Hematopoietic multipotent progenitor cell treated with erythropoietin and hydrocortisone succinate and interleukin-3 and kit ligand, for 4 days (in vitro differentiated cells): Measurements from ENCODE around the gene ACTN1.

ENCODE experiments used
- DNase-seq: peaks from one replicate; pipeline ENCODE4 v3.0.0-alpha.2; 2015

The ACTN1 gene

GRCh38 chr14:68948686-68949600, 30.2 kb downstream of the ACTN1 start:
- DNase-seq = no peak

GRCh38 chr14:68947802-68948201, 31.3 kb downstream of the ACTN1 start:
- DNase-seq = peak; percentile 48

GRCh38 chr14:68946489-68946822, 32.6 kb downstream of the ACTN1 start:
- DNase-seq = no peak

GRCh38 chr14:68945585-68946488, 33.3 kb downstream of the ACTN1 start:
- DNase-seq = peak; percentile 40

- no peak for DNase-seq
Observed at GRCh38 chr14:68945190-68945584, 33.9 kb downstream of the ACTN1 start.

GRCh38 chr14:68944162-68944561, 34.9 kb downstream of the ACTN1 start:
- no peak for DNase-seq

GRCh38 chr14:68943107-68943506, 36.0 kb downstream of the ACTN1 start:
- DNase-seq = no peak

- no peak for DNase-seq
Observed at GRCh38 chr14:68942296-68943035, 36.6 kb downstream of the ACTN1 start.

- DNase-seq = no peak
Observed at GRCh38 chr14:68941820-68942219, 37.3 kb downstream of the ACTN1 start.

GRCh38 chr14:68940614-68941185, 38.4 kb downstream of the ACTN1 start:
- no peak for DNase-seq

GRCh38 chr14:68939893-68940613, 39.0 kb downstream of the ACTN1 start:
- DNase-seq = no peak

- no peak for DNase-seq
Observed at GRCh38 chr14:68939181-68939892, 39.8 kb downstream of the ACTN1 start.

GRCh38 chr14:68938271-68939150, 40.6 kb downstream of the ACTN1 start:
- no peak for DNase-seq

- DNase-seq = peak; percentile 55
Observed at GRCh38 chr14:68937471-68938270, 41.4 kb downstream of the ACTN1 start.

- DNase-seq = no peak
Observed at GRCh38 chr14:68936980-68937379, 42.1 kb downstream of the ACTN1 start.

- DNase-seq = no peak
Observed at GRCh38 chr14:68936476-68936875, 42.6 kb downstream of the ACTN1 start.

GRCh38 chr14:68935761-68936214, 43.3 kb downstream of the ACTN1 start:
- no peak for DNase-seq

- DNase-seq = no peak
Observed at GRCh38 chr14:68934066-68934465, 45.0 kb downstream of the ACTN1 start.

- peak; percentile 53 for DNase-seq
Observed at GRCh38 chr14:68932686-68933085, 46.4 kb downstream of the ACTN1 start.
